Superior temporal gyrus (tissue), 1 donor: ENCODE measurements around the gene GTF2I.
A peak's percentile ranks its signal among the peaks of the same experiment; 100 is the strongest.
"Not testable (repeated sequence)": the region's sequence is repeated elsewhere in the genome, so short reads cannot be mapped to it uniquely, and the experiment has no call there.

Experiments used
- DNase-seq: peaks from one replicate; pipeline ENCODE4 v3.0.0-alpha.2; 2016; ENCODE audit errors: extremely low spot score

Gene GTF2I

DNA sequence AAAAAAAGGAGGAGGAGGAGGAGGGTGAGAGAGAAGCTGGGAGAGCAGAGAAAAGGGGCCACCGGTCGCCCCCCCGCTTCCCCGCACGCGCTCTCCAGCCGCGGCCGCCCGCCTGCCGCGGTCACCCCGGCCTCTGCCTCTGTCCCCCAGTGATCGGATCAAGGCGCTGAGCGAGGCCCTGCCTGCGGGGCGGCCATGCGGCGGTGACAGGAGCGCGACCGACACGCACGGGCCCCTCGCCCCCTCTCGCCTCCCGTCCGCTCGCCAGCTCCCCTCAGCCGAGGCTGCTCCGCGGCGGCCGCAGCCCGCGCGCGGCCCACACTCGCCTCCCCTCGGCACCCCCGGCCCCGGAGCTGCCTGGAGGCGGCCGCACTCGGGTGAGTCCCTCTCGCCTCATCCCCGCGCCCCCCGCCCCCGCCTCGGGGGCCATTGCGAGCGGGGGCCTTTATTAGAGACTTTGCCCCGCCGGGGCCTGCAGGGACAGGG lies at the start of gene GTF2I:
TSS of gene GTF2I (plus strand) at position 27 of the 486 bp plus-strand sequence. CDS start 31,411 bp downstream, outside the sequence.
- DNase-seq = no peak

DNA sequence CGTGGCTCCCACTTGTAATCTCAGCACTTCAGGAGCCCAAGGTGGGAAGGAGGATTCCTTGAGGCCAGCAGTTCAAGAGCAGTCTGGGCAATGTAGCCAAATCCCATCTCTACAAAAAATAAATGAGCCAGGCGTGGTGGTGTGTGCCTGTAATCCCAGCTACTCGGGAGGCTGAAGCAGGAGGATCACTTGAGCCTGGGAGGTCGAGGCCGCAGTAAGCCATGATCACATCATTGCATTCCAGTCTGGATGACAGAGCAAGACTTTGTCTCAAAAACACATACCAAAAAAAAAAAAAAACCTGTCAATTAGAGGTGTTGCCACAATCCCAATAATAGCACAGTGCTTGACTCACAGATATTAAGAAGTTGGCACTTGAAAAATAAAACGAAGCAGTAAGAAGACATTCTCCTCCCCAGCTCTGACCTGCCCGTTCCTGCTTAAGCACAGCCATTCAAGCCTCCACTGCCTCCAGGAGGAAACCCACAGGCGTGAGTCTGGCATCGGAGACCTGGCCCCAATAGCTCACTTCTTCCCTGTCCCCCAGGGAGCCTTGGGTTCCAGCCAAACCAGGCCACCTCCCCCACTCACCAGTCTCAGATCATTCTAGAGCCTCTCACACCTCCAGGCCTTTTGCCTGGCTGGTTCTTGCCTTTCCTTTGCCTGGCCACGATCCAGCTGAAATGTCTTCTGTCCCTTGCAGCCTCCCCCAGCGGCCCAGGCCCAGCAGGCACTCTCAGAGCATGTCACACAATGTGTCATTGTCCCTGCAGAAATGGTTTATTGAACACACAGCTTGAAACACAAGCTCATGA lies 45.3 kb upstream of the GTF2I start:
- DNase-seq = peak; percentile 31

DNA sequence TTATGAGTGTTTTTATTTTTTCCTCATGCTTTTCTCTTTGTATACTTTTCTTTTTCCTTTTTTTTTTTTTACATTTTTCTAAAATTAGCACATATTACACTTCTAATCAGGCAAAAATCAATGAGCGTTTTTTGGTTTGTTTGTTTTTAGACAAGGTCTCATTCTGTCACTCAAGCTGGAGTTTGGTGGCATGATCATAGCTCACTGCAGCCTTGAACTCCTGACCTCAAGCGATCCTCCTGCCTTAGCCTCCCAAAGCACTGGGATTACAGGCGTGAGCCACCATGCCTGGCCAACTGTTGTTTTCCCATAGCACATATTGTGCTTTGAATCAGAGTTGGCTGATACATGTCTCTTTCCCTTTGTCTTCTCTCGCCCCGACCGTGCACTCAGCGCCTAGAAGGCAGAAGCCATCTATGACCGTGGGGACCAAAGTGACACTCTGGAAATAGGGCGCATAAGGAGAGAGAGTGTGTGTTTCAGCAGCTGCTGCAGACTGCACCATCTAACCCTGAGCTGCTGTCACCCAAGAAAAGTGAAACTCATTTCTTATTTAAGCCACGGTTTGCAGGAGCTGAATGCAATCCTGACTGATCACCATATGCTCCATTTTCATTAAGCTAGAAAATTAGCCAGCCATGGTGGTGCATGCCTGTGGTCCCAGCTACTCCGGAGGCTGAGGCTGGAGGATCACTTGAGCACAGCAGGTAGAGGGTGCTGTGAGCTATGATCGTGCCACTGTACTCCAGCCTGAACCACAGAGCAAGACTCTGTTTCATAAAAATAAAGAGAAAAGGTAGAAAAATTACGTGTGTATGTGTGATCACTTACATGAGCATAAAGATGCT lies 41.4 kb upstream of the GTF2I start:
- DNase-seq = no peak

DNA sequence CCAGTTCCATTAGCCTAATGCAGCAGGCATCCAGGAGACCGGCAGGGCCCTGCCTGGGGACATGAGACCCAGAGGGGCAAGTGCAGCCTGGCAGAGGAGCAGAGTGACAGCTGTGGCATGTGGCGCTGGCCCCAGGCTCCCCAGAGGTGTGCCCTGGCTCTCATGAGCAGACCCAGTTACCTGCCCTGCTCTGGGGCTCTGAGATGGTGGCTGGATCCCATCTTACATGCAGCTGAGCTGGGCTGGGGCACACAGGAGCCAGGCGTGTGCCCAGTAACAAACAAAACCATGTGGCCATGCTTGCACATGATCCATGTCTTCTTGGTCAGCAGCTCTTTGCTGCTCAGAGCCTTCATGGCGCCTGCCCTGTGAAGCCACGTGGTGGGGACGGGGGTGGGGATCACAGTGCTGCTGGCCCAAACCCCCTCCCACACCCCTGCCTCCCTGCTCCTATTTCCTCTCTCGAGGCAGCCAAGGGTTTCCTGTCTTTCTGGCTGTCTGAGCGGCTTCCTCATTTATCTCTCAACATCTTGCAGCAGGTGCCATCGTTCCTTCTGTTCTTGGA lies 40.3 kb upstream of the GTF2I start:
- no peak for DNase-seq

DNA sequence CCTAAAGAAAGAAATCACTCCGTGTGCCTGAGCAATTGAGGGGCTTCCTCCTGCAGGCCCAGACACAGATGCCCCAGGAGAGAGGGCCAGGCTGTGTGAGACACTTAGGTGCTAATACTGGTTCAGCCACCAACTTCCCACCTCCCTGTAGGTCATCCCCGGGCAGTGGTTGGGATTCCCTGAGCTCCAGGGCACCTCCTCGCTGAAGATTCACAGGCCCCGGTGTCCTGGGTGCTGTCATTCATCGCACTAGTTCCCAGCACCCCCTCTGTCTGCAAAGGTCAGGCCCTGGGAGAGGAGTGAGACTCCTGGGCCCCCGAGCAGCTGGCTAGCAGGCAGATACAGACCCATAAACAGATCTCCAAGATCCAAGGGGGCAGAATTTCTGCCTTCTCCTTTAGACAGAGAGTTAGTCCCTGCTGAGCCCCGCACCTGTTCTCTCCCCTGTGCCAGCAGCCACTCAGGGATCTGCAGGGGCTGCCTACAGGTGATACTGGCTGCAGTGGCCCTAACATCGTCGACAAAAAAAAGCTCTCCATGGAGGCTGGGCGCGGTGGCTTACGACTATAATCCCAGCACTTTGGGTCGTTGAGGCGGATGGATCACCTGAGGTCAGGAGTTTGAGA lies 38.2 kb upstream of the GTF2I start:
- DNase-seq = no peak

DNA sequence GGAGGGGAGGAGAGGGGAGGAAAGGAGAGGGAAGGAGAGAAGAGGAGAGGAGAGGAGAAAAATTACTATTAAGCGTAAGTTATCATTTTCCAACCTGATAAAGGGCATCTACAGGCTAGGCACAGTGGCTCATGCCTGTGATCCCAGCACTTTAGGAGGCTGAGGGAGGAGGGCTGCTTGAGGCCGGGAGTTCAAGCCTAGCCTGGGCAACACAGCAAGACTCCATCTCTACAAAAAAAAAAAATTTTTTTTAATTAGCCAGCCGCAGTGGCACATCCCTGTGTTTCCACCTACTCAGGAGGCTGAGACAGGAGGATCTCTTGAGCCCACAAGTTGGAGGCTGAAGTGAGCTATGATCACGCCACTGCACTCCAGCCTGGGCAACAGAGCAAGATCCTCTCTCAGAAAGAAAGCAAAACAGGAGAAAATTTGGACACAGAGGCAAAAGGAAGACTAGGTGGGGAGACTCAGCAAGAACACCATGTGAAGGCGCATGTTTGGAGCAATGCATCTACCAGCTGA lies 35.2 kb upstream of the GTF2I start:
- DNase-seq = no peak

DNA sequence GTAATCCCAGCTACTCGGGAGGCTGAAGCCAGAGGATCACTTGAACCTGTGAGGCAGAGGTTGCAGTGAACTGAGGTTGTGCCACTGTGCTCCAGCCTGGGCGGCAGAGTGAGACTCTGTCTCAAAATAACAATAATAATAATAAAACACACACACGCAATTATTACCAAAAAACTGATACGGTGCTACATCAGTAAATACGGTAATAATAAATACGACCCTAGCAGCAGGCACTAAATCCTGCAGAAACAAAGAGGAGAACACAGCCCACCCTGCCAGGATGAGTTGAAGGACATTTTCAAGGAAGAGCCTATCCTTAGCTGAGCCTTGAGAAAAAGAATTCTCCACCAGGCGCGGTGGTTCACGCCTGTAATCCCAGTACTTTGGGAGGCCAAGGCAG lies 34.4 kb upstream of the GTF2I start:
- no peak for DNase-seq

DNA sequence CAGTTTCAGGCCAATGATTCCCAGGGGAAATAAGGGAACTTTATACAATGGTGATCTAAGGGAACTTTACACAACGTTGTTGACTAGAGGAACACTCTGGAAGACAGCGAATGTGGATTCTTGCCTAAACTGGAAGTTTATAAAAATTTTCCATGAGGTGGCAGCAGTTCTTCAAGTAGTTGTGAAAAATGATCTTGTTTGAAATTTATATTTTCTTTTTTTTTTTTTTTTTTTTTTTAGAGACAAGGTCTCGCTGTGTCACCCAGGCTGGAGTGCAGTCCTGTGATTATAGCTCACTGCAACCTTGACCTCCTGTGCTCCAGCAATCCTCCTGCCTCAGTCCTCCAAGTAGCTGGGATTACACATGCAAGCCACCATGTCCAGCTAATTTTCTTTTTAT lies 32.1 kb upstream of the GTF2I start:
- peak; percentile 70 for DNase-seq

DNA sequence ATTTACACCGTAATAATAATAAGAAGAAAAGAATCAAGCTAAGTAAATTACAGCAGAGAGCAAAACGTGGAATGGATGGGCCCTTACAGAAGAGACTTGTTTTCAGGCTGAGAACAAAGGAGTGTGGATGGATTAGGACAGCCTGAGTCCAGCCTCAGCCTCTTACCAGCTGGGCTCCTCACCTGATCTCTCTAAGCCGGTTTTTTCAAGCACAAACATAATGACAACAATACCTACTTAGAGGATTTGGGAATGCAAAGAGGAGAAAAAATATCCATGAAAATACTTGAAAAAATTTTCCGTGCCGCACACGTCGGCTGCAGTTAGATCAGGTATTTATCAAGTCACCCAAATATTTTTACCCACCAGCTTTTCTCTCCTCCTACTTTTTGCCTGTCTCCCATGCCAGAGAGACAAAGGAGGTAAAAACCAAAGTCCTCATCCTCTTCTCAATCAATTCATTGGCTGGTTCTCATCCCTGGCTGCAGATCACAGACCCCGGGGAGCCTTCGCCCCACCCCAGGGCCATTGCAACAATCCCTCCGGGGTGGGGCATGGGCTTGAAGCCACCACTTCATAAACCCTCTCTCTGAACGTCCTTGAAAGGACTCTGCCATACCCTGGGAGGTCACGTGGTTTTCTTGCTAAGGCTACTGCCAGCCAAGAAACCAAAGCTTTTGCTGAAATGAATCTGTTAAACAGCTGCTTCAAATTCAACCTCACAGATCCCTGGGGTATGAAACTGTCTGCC lies 29.7 kb upstream of the GTF2I start:
- no peak for DNase-seq

DNA sequence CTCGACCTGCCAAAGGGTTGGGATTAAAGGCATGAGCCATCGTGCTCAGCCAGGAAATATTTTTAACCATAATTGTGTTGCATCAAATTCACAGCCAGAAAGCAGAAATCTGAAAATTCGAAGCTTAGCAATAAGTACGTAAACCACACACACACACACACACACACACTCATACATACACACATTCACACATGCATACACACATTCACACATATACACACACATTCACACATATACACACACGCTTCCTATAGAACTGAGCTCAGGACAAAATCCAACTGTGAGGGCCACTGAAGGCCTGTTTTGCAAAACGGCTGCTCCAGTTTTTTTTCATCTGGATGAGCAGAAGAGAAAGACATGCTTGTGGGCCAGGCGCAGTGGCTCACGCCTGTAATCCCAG lies 25.0 kb upstream of the GTF2I start:
- DNase-seq = no peak

DNA sequence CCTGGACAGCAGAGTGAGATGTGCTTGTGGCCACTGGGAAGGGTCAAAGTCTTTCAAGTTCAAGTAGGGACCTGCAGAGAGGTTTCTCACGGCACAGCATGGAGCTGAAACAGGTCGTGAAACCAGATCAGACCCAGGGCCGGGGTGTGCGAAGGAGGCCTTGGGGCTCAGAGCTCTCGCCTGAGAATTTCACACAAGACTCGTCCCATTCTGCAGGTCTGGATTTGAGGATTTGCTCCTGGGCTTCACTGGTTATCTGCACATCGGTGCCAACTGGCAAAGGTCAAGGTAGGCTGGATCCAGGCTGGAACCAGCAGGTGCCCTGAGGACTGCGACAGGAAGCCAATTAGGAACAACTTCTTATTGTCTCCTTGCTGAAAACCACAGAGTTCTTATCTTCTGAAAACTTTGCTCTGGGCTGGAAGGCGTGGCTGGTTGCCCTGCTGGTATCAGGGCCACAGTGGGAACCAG lies 24.0 kb upstream of the GTF2I start:
- DNase-seq = no peak

DNA sequence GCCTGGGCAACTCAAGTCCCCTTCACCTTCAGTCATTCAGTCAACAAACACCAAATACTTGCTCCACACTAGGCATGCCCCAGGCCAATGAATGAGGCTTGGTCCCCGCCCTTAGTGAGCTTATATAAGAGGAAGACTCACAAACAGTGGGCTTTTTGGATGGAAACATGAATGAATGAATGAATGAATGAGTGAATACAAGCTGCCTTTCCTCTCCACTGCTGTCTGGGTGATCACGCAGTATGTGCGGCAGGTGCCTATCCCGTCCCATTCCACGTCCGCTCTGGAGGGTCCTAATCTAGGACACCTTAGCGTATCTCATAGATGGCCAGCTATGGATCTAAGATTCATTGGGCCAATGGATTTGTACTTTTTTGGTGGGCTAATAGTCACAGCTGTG lies 19.8 kb upstream of the GTF2I start:
- no peak for DNase-seq

DNA sequence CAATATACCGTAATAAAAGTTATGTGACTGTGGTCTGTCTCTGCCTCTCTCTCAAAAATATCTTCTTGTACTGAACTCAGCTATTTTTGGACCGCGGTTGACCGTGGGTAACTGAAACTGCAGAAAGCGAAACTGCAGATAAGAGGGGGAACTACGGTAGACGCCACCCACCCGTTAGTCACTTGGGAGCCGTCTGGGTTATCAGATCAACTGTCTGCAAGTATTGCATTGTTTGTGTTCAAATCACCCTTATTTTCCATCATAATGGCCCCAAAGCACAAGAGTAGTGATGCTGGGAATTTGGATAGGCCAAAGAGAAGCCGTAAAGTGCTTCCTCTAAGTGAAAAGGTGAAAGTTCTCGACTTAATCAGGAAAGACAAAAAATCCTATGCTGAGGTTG lies 7.5 kb upstream of the GTF2I start:
- not testable (repeated sequence) for DNase-seq

DNA sequence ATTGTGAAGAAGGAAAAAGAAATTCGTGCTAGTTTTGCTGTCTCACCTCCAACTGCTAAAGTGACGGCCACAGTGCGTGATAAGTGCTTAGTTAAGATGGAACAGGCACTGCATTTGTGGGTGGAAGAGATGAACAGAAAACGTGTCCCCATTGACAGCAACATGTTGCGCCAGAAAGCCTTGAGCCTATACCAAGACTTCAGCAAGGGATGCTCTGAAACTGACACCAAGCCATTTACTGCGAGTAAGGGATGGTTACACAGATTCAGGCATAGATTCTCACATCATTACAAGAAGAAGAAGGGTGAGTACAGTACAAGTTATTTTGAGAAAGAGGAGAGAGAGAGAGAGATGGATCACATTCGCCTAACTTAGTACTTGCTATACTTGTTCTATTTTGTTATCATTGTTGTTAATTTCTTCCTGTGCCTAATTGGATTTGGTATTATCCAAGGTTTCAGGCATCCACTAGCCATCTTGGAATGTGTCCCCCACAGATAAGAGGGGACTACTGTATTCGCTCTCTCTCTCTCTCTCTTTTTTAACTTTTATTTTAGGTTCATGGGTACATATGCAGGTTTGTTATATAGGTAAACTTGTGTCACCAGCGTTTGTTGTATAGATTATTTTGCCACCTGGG lies 6.9 kb upstream of the GTF2I start:
- DNase-seq = not testable (repeated sequence)

DNA sequence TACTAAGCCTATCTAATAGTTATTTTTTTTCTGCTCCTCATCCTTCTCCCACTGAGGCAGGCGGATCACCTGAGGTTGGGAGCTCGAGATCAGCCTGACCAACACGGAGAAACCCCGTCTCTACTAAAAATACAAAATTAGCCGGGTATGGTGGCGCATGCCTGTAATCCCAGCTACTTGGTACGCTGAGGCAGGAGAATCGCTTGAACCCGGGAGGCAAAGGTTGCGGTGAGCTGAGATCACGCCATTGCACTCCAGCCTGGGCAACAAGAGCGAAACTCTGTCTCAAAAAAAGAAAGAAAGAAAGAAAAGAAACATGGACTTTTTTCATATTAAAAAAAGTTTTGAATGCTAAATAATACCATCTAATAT lies 6.4 kb upstream of the GTF2I start:
- not testable (repeated sequence) for DNase-seq

DNA sequence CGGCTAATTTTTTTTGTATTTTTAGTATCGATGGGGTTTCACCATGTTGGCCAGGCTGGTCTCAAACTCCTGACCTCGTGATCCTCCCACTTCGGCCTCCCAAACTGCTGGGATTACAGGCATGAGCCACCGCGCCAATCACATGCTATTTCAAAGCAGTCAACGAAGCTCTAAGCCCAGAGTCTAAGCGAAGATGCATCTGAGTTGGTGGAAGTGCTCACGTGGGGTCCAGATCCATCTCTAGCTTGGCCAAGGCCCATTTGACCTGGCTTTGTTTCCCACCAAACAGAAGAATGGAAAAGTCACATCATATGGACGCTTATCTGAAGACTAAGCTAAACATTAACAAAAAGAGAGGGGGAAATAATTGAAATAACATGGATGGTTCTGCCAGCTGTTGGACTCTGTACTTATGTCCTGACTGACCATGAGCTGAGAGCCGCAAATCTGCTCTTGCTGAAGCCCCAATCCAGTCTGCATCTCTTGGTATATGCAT lies 3.8 kb upstream of the GTF2I start:
- no peak for DNase-seq

DNA sequence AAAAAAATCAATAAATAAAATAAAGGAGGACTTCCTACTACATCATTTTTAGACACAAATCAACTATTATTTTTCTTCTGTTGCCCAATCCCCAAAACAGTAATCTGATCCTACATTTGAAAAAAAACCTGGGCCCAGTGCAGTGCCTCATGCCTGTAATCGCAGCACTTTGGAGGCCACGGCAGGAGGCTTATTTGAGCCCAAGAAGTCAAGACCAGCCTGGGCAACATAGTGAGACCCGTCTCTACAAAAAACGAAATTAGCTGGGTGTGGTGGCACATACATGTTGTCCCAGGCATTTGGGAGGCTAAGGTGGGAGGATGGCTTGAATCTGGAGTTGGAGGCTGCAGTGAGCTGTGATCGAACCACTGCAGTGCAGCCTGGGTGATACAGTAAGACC lies 2.7 kb upstream of the GTF2I start:
- no peak for DNase-seq

DNA sequence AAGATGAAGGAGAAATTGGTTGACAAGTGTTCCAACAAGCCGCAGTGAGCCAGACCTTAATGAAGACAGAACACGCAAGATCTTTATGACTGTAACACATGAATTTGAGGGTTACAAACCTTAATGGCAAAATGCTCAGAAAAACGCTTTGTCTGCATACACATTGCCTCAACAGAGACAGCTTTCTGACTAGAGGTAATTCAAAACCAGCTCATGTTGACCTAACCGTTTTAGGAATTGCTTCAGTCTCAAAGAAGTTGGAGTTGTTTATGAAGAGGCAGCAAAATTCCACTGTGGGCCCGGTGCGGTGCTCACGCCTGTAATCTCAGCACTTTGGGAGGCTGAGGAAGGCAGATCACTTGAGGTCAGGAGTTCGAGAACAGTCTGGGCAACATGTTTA lies 2.2 kb upstream of the GTF2I start:
- no peak for DNase-seq

DNA sequence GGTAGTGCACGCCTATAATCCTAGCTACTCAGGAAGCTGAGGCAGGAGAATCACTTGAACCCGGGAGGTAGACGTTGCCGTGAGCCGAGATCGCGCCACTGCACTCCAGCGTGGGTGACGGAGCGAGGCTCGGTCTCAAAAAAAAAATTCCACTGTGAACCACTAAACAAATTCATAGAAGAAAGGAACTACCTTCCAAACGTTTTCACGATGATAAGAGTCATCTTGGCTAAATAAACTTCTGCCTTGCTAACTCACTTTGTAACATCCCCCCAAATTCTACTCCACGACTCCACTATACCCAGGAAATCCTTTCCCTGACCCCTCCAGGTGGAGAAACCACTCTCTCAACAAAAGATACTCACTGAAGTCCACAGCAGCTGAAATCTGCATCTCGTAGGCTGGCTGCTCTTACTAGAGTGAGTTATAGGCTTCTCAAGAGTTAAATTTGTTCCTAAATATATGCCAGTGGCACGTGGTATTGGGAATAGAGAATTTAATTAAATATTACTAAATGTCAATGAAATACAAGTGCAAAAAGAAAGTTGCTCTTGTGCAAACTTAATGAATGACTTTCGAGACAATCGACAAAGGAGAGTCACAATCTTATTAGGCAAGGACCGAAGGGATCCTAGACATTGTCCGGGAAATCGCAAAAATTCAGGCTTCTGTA lies 1.6 kb upstream of the GTF2I start:
- no peak for DNase-seq

DNA sequence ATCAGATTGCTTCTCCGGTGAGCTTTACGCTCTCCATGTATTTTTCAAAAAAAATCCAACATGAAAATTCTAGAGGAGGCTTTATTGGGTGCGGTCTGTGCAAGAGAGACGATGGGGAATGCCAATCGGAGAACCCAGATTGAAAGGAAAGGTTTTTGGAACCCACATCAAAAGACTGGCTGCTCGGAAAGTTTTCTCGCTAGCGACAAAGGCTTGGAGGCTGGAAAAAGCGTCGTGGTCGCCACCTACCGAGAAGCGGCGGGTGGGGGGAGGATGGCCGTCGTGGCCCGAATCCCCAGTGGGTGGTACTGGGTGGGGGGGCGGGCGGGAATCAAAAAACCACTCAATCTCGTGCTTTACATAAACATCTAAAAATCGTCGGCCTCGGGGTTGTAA lies 1.1 kb upstream of the GTF2I start:
- DNase-seq = peak; percentile 78
